RWPE2 (cell line): ENCODE measurements around the gene DGCR8.

ENCODE experiments used
- ATAC-seq: fragments of 200-7000 bp; cut with Tn5 transposase; 3 replicates; pipeline ENCODE4 v1.9.1; 2021; ENCODE audit warnings: low read depth
- DNase-seq: peaks from one replicate; pipeline ENCODE4 v3.0.0-alpha.2; 2020; ENCODE audit warnings: low spot score
- H3K27ac ChIP-seq: fragments of 450-650 bp; 2 replicates; pipeline ENCODE4 v1.5.1; 2017; ENCODE audit warnings: mild to moderate bottlenecking; ENCODE audit not compliant: poor library complexity, severe bottlenecking
- H3K27me3 ChIP-seq: fragments of 250-450 bp; sonication (Bioruptor Pico); 2 replicates; pipeline ENCODE4 v1.5.1; 2021; ENCODE audit warnings: mild to moderate bottlenecking, moderate library complexity; ENCODE audit not compliant: insufficient read depth, poor library complexity, severe bottlenecking
- H3K36me3 ChIP-seq: fragments of 250-450 bp; sonication (Bioruptor Pico); 2 replicates; pipeline ENCODE4 v1.5.1; 2020; ENCODE audit warnings: low read depth, mild to moderate bottlenecking, moderate library complexity
- H3K4me1 ChIP-seq: fragments of 250-450 bp; sonication (Bioruptor Pico); 2 replicates; pipeline ENCODE4 v1.5.1; 2021; ENCODE audit warnings: mild to moderate bottlenecking, moderate library complexity; ENCODE audit not compliant: insufficient read depth, poor library complexity, severe bottlenecking
- H3K4me3 ChIP-seq: fragments of 250-450 bp; sonication (Bioruptor Pico); 2 replicates; pipeline ENCODE4 v1.5.1; 2021; ENCODE audit warnings: mild to moderate bottlenecking, moderate library complexity; ENCODE audit not compliant: severe bottlenecking
- H3K9me3 ChIP-seq: fragments of 250-450 bp; sonication (Bioruptor Pico); 2 replicates; pipeline ENCODE4 v1.5.1; 2021; ENCODE audit warnings: mild to moderate bottlenecking, moderate library complexity; ENCODE audit not compliant: severe bottlenecking
- TF ChIP-seq, protein P1 (sequence below): fragments of 450-650 bp; IDR thresholded peaks from one replicate; pipeline ENCODE4 v1.5.1; 2017; ENCODE audit warnings: mild to moderate bottlenecking, moderate library complexity; ENCODE audit not compliant: poor library complexity, severe bottlenecking

DGCR8 gene

DNA sequence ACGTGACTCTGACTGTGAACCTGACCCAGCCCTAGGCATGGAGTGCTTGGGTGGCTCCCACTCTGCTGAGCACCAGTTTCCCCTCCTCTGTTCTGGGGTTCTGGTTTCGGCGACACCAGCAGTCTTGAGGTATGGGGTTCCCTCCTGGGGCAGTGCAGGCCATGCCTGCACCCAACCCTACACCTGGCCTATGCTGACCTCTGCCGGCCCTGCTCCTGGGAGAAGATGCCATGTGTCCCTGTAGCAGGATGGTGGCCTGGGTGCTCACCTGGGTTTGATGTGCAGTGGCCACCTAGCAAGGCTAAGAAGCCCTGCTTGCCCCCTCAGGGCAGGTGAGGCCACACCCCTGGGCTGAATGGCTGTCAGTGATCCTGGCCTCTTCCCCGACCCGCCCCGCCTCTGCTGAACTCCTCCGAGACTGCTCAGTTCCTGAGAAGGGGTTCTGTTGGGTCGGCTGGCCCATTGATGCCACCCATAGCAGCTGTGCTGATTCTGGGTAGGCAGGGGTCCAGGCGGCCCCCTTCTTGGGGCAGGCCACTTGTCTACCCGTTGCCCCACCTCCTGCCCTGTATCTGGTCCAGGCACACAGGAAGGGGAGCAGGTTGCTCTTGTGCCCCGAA is 54.0 kb downstream of the DGCR8 start:
- H3K9me3 ChIP-seq, result peaks cover 2% of the 10 kb centered on the region
- H3K4me3 ChIP-seq, result no peak overlapping the region
- no peak for DNase-seq
- H3K36me3 ChIP-seq, result no peaks in the 10 kb centered on the region
- no peak for ATAC-seq
- no peaks in the 10 kb centered on the region for H3K4me1 ChIP-seq
- no peaks in the 10 kb centered on the region for H3K27me3 ChIP-seq
- TF ChIP-seq, protein P1, sequence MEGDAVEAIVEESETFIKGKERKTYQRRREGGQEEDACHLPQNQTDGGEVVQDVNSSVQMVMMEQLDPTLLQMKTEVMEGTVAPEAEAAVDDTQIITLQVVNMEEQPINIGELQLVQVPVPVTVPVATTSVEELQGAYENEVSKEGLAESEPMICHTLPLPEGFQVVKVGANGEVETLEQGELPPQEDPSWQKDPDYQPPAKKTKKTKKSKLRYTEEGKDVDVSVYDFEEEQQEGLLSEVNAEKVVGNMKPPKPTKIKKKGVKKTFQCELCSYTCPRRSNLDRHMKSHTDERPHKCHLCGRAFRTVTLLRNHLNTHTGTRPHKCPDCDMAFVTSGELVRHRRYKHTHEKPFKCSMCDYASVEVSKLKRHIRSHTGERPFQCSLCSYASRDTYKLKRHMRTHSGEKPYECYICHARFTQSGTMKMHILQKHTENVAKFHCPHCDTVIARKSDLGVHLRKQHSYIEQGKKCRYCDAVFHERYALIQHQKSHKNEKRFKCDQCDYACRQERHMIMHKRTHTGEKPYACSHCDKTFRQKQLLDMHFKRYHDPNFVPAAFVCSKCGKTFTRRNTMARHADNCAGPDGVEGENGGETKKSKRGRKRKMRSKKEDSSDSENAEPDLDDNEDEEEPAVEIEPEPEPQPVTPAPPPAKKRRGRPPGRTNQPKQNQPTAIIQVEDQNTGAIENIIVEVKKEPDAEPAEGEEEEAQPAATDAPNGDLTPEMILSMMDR, result no peak
- no peak overlapping the region for H3K27ac ChIP-seq

DNA sequence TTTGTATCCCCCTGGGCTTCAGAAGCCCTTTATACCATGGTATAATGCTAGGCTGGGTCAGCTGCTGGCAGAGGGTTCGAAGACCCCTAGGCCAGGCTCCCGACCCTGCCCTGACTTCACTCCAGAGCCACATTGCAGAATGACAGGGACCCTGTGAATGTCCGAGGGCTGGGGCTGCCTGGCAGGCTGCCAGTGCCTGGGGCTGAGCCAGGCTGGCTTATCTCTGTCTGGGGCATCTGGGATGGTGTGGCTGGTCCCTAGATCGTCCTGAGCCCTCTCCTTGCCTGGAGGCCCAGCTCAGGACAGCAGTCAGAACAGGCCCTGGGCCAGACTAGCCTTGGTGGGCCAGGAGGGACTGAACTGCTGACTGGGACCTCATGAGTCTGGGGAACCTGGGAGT is 55.2 kb downstream of the DGCR8 start:
- no peak overlapping the region for H3K27ac ChIP-seq
- no peaks in the 10 kb centered on the region; the same call in 1 of the 2 replicates for H3K36me3 ChIP-seq
- TF ChIP-seq, protein P1, result no peak
- H3K4me3 ChIP-seq, result no peak overlapping the region
- H3K27me3 ChIP-seq, result no peaks in the 10 kb centered on the region
- DNase-seq, result no peak
- H3K4me1 ChIP-seq, result no peaks in the 10 kb centered on the region
- no peak for ATAC-seq
- H3K9me3 ChIP-seq, result peaks cover 2% of the 10 kb centered on the region

DNA sequence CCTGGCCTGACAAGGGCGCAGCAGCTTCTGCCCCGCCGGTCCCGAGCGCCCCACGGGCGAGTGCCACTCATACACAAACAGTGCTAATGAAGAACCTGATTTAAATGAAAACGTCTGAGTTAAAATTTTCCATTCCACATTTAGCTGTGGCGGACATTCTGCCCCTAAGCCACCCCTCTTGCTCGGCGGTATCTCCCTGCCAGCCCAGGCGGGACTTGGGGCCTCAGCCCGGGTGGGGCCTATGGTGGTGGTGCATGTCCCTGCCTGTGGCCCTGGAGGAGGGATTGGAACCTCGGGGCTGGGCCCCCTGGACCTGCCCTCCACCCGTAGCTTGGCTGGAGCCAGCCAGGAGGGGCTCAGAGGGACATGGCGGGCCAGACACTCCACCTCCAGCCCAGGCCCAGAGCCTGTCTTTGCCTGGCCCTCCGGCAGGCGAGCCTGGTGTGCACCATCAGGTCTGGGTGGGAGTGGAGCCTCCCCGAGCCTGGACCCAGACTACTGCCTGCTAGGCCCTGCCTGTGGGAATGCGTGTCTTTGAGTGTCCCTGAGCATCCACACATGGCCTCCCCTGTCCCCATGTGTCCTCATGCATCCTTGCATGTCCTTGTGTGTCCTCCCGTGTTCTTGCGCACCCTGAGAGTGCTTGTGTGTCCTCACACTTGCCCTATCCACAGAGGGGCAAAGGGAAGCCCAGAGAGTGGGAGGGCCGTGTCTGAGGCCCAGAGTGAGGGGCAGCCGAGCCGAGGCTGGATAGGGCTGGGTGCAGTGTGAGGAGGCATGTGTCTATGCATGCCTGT is 56.0 kb downstream of the DGCR8 start:
- Histone ChIP-seq H3K4me3 (no peak overlapping the region), H3K27ac (no peak overlapping the region), H3K4me1 (no peaks in the 10 kb centered on the region), H3K27me3 (no peaks in the 10 kb centered on the region), H3K9me3 (peaks cover 2% of the 10 kb centered on the region), H3K36me3 (no peaks in the 10 kb centered on the region; the same call in 1 of the 2 replicates)
- no peak for ATAC-seq
- DNase-seq, result no peak
- TF ChIP-seq, protein P1, result no peak

DNA sequence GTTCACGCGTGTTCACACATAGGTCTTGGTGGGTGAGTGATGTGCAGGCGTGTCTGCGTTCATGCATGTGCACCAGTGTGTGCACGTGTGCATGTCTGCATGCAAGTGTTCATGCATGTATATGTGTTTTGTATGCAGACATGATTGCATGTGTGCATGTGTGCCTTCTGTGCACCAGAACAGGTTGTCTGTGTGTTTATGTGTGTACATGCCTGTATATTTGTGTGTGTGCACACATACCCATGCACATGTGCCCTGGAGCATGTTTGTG is 56.5 kb downstream of the DGCR8 start:
- TF ChIP-seq, protein P1, result no peak
- H3K4me1 ChIP-seq, result no peaks in the 10 kb centered on the region
- no peaks in the 10 kb centered on the region for H3K9me3 ChIP-seq
- no peaks in the 10 kb centered on the region for H3K27me3 ChIP-seq
- no peak overlapping the region for H3K4me3 ChIP-seq
- no peak overlapping the region for H3K27ac ChIP-seq
- DNase-seq (no peak), ATAC-seq (no peak)
- no peaks in the 10 kb centered on the region; the same call in 1 of the 2 replicates for H3K36me3 ChIP-seq

DNA sequence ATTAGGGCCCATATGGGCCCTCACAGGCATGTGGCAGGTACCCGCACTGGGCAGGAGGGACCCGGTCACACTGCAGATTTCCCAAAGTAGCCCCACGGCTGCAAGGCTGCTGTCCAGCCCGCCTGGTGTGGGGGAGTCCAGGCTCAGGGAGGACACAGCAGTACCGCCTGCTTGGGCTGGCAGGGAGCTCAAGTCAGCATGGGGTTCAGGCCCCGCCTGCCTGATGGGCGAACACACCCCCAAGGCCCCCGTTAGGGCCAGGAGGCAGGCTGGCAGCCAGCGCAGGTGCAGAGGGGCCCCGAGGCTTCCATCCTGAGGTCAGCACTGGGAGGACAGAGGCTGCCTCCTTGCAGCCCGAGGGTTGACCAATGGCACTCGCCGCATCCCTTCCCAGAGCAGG is 57.1 kb downstream of the DGCR8 start:
- Histone ChIP-seq H3K4me3 (no peak overlapping the region), H3K4me1 (no peaks in the 10 kb centered on the region)

More for the DNA sequence above, 57.1 kb downstream of the DGCR8 start:
- no peaks in the 10 kb centered on the region for H3K9me3 ChIP-seq
- DNase-seq (no peak), ATAC-seq (no peak)
- no peaks in the 10 kb centered on the region for H3K27me3 ChIP-seq
- TF ChIP-seq, protein P1, result no peak
- H3K27ac ChIP-seq, result no peak overlapping the region
- no peaks in the 10 kb centered on the region; the same call in 1 of the 2 replicates for H3K36me3 ChIP-seq
